Measurements from ENCODE around the gene SLC27A3.

The SLC27A3 gene

GRCh38 chr1:153745417-153745816, 29.8 kb upstream of the SLC27A3 start:
- Histone ChIP-seq H3K27ac (ENCODE audit: low read depth, low read length) (no peak overlapping the region), H3K27me3 (ENCODE audit: control insufficient read depth in 1 of 2, insufficient read depth in 2 of 2, low read length in 2 of 2) (no peaks in the 10 kb centered on the region), H3K4me1 (ENCODE audit: insufficient read depth, low read length) (peaks cover 15% of the 10 kb centered on the region), H3K9ac (ENCODE audit: low read length) (no peak overlapping the region), H3K4me3 (ENCODE audit: low read depth in 1 of 2, low read length in 2 of 2) (no peak overlapping the region), H3K9me3 (ENCODE audit: low read length) (no peaks in the 10 kb centered on the region), H3K36me3 (ENCODE audit: insufficient read depth, low read length) (peaks cover 78% of the 10 kb centered on the region)

DNA sequence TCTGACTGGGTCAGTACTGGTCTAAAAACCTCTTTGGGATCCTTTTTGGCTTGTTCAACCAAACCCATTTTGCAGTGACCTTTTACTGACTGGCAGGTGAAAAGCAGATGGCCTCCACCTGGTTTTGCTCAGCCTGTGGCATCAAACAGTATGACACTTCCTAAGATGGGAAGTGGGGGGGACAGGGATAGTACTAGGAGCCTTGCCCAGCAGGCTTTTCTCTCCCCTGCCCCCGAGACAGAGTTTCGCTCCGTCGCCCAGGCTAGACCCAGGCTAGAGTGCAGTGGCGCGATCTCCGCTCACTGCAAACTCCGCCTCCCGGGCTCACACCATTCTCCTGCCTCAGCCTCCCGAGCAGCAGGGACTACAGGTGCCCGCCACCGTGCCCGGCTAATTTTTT, 29.0 kb upstream of the SLC27A3 start:
- Histone ChIP-seq H3K9me3 (ENCODE audit: low read length) (no peaks in the 10 kb centered on the region), H3K4me3 (ENCODE audit: low read depth in 1 of 2, low read length in 2 of 2) (no peak overlapping the region), H3K27ac (ENCODE audit: low read depth, low read length) (no peak overlapping the region), H3K27me3 (ENCODE audit: control insufficient read depth in 1 of 2, insufficient read depth in 2 of 2, low read length in 2 of 2) (no peaks in the 10 kb centered on the region), H3K9ac (ENCODE audit: low read length) (no peak overlapping the region), H3K4me1 (ENCODE audit: insufficient read depth, low read length) (peaks cover 15% of the 10 kb centered on the region), H3K36me3 (ENCODE audit: insufficient read depth, low read length) (peaks cover 77% of the 10 kb centered on the region)

DNA sequence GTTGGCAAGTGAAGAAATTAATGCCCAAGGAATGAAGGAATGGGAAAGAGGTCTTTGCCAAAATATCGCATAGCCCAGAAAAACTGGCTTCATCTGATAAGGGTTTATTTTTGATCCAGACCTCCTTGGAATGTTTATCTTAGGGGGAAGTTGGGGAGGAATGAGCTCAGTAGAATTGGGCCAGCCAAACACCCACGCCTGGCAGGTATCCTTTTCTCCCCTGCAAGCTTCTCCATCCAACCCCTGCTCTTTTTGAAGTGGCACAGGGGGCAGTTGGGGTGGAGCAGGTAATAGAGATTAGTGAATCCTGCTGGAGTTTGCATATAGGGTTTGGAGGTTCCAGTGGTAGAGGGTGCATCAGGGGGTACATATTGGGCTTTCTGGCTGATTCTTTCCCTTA, 26.3 kb upstream of the SLC27A3 start:
- Histone ChIP-seq H3K9ac (ENCODE audit: low read length) (no peak overlapping the region), H3K36me3 (ENCODE audit: insufficient read depth, low read length) (peaks cover 77% of the 10 kb centered on the region), H3K4me3 (ENCODE audit: low read depth in 1 of 2, low read length in 2 of 2) (no peak overlapping the region), H3K27me3 (ENCODE audit: control insufficient read depth in 1 of 2, insufficient read depth in 2 of 2, low read length in 2 of 2) (no peaks in the 10 kb centered on the region), H3K4me1 (ENCODE audit: insufficient read depth, low read length) (peaks cover 22% of the 10 kb centered on the region), H3K9me3 (ENCODE audit: low read length) (no peaks in the 10 kb centered on the region), H3K27ac (ENCODE audit: low read depth, low read length) (no peak overlapping the region)

DNA sequence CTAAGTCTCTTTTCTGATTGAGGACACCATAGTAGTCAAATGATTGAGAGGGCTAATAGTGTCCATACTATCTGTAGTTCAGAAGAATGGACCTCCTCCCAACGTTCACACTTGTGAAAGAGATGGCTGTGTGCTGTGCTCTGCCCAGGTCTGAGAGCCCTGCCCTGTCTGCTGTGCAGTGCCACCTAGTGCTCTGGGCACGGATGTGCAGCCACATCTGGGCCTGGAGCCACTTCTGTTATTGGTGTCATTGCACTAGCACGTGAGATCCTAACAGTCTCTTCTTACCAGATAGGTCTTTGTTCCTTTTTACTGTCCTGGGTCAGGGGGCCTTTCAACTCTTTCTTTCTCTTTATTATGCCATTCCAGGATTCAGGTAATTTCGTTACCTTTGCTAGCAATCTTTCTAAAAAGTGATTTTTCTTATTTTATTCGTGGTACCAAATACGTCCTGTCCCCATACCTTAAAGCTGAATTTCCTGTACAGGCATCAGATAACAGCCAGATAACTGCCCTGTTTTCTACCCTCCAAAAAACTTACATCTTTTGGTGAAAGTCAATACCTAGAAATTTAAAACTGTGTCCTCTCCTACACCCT, 25.7 kb upstream of the SLC27A3 start:
- H3K27ac ChIP-seq (ENCODE audit: low read depth, low read length): peak overlapping the region; percentile 2
- H3K36me3 ChIP-seq (ENCODE audit: insufficient read depth, low read length): peaks cover 77% of the 10 kb centered on the region
- H3K27me3 ChIP-seq (ENCODE audit: control insufficient read depth in 1 of 2, insufficient read depth in 2 of 2, low read length in 2 of 2): no peaks in the 10 kb centered on the region
- no peaks in the 10 kb centered on the region for H3K9me3 ChIP-seq (ENCODE audit: low read length)
- H3K4me3 ChIP-seq (ENCODE audit: low read depth in 1 of 2, low read length in 2 of 2): no peak overlapping the region
- H3K9ac ChIP-seq (ENCODE audit: low read length): no peak overlapping the region
- H3K4me1 ChIP-seq (ENCODE audit: insufficient read depth, low read length): peaks cover 22% of the 10 kb centered on the region

GRCh38 chr1:153750026-153750995, 24.9 kb upstream of the SLC27A3 start:
- no peak overlapping the region for H3K9ac ChIP-seq (ENCODE audit: low read length)

GRCh38 chr1:153752072-153752471, 23.1 kb upstream of the SLC27A3 start:
- no peak overlapping the region for H3K9ac ChIP-seq (ENCODE audit: low read length)
- peaks cover 75% of the 10 kb centered on the region for H3K36me3 ChIP-seq (ENCODE audit: insufficient read depth, low read length)
- H3K27me3 ChIP-seq (ENCODE audit: control insufficient read depth in 1 of 2, insufficient read depth in 2 of 2, low read length in 2 of 2): no peaks in the 10 kb centered on the region
- no peak overlapping the region for H3K4me3 ChIP-seq (ENCODE audit: low read depth in 1 of 2, low read length in 2 of 2)
- H3K4me1 ChIP-seq (ENCODE audit: insufficient read depth, low read length): peaks cover 22% of the 10 kb centered on the region
- no peaks in the 10 kb centered on the region for H3K9me3 ChIP-seq (ENCODE audit: low read length)
- H3K27ac ChIP-seq (ENCODE audit: low read depth, low read length): no peak overlapping the region

More at GRCh38 chr1:153750026-153750995, 24.9 kb upstream of the SLC27A3 start:
- Histone ChIP-seq H3K4me1 (ENCODE audit: insufficient read depth, low read length) (peaks cover 22% of the 10 kb centered on the region), H3K27me3 (ENCODE audit: control insufficient read depth in 1 of 2, insufficient read depth in 2 of 2, low read length in 2 of 2) (no peaks in the 10 kb centered on the region), H3K9me3 (ENCODE audit: low read length) (no peaks in the 10 kb centered on the region), H3K36me3 (ENCODE audit: insufficient read depth, low read length) (peaks cover 81% of the 10 kb centered on the region), H3K4me3 (ENCODE audit: low read depth in 1 of 2, low read length in 2 of 2) (no peak overlapping the region), H3K27ac (ENCODE audit: low read depth, low read length) (no peak overlapping the region)

DNA sequence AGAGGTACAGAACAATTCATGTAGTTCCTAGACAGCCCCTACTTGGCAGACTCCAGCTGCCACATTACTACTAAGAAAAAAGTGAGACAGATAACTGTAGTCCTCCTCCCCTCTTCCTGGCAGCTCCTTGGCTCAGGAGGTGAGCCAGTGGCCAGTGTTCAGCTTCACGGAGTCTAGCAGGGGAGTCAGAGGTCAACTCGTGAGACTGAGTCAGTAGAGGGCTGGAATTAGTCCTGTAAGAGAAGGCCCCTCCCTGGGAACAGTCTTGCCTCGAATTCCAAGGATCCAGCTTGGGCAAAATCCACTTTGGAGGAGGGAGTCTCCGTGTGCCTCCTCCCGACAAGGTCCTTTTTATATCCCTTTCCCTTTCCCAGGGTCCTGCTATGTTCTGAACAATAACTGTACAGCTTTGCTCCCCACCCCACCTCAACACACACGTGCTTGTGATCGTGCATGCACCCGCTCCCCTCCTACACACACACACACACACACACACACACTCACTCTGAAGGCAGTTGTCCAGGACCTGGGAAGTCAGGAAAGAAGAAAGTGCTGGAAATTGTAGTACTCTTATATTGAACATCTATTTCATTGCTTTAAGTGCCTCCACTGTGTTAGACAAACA, 22.5 kb upstream of the SLC27A3 start:
- Histone ChIP-seq H3K4me1 (ENCODE audit: insufficient read depth, low read length) (peaks cover 22% of the 10 kb centered on the region), H3K4me3 (ENCODE audit: low read depth in 1 of 2, low read length in 2 of 2) (no peak overlapping the region), H3K9me3 (ENCODE audit: low read length) (no peaks in the 10 kb centered on the region), H3K27ac (ENCODE audit: low read depth, low read length) (no peak overlapping the region), H3K9ac (ENCODE audit: low read length) (no peak overlapping the region), H3K36me3 (ENCODE audit: insufficient read depth, low read length) (peaks cover 75% of the 10 kb centered on the region), H3K27me3 (ENCODE audit: control insufficient read depth in 1 of 2, insufficient read depth in 2 of 2, low read length in 2 of 2) (no peaks in the 10 kb centered on the region)

- Histone ChIP-seq H3K4me3 (ENCODE audit: low read depth in 1 of 2, low read length in 2 of 2) (no peak overlapping the region), H3K27me3 (ENCODE audit: control insufficient read depth in 1 of 2, insufficient read depth in 2 of 2, low read length in 2 of 2) (no peaks in the 10 kb centered on the region), H3K9ac (ENCODE audit: low read length) (no peak overlapping the region), H3K9me3 (ENCODE audit: low read length) (no peaks in the 10 kb centered on the region), H3K4me1 (ENCODE audit: insufficient read depth, low read length) (peaks cover 15% of the 10 kb centered on the region), H3K36me3 (ENCODE audit: insufficient read depth, low read length) (peaks cover 70% of the 10 kb centered on the region), H3K27ac (ENCODE audit: low read depth, low read length) (no peak overlapping the region)
These were observed 20.9 kb upstream of the SLC27A3 start for GRCh38 chr1:153754266-153754665.

GRCh38 chr1:153760440-153760839, 14.8 kb upstream of the SLC27A3 start:
- Histone ChIP-seq H3K36me3 (ENCODE audit: insufficient read depth, low read length) (peaks cover 74% of the 10 kb centered on the region), H3K27me3 (ENCODE audit: control insufficient read depth in 1 of 2, insufficient read depth in 2 of 2, low read length in 2 of 2) (no peaks in the 10 kb centered on the region), H3K9me3 (ENCODE audit: low read length) (no peaks in the 10 kb centered on the region), H3K4me3 (ENCODE audit: low read depth in 1 of 2, low read length in 2 of 2) (no peak overlapping the region), H3K9ac (ENCODE audit: low read length) (no peak overlapping the region), H3K4me1 (ENCODE audit: insufficient read depth, low read length) (no peaks in the 10 kb centered on the region), H3K27ac (ENCODE audit: low read depth, low read length) (no peak overlapping the region)

GRCh38 chr1:153763365-153764225, 11.6 kb upstream of the SLC27A3 start:
- Histone ChIP-seq H3K36me3 (ENCODE audit: insufficient read depth, low read length) (peaks cover 78% of the 10 kb centered on the region), H3K4me3 (ENCODE audit: low read depth in 1 of 2, low read length in 2 of 2) (no peak overlapping the region), H3K27me3 (ENCODE audit: control insufficient read depth in 1 of 2, insufficient read depth in 2 of 2, low read length in 2 of 2) (no peaks in the 10 kb centered on the region), H3K9me3 (ENCODE audit: low read length) (no peaks in the 10 kb centered on the region), H3K9ac (ENCODE audit: low read length) (no peak overlapping the region), H3K4me1 (ENCODE audit: insufficient read depth, low read length) (no peaks in the 10 kb centered on the region), H3K27ac (ENCODE audit: low read depth, low read length) (no peak overlapping the region)

- no peak overlapping the region for H3K27ac ChIP-seq (ENCODE audit: low read depth, low read length)
- peaks cover 82% of the 10 kb centered on the region for H3K36me3 ChIP-seq (ENCODE audit: insufficient read depth, low read length)
These were observed 10.9 kb upstream of the SLC27A3 start for GRCh38 chr1:153764310-153764709.

More at GRCh38 chr1:153764310-153764709, 10.9 kb upstream of the SLC27A3 start:
- H3K27me3 ChIP-seq (ENCODE audit: control insufficient read depth in 1 of 2, insufficient read depth in 2 of 2, low read length in 2 of 2): no peaks in the 10 kb centered on the region
- no peak overlapping the region for H3K9ac ChIP-seq (ENCODE audit: low read length)
- H3K4me1 ChIP-seq (ENCODE audit: insufficient read depth, low read length): no peaks in the 10 kb centered on the region
- H3K9me3 ChIP-seq (ENCODE audit: low read length): no peaks in the 10 kb centered on the region
- H3K4me3 ChIP-seq (ENCODE audit: low read depth in 1 of 2, low read length in 2 of 2): no peak overlapping the region
